ENCODE data around the gene MEDAG.

Gene MEDAG

DNA sequence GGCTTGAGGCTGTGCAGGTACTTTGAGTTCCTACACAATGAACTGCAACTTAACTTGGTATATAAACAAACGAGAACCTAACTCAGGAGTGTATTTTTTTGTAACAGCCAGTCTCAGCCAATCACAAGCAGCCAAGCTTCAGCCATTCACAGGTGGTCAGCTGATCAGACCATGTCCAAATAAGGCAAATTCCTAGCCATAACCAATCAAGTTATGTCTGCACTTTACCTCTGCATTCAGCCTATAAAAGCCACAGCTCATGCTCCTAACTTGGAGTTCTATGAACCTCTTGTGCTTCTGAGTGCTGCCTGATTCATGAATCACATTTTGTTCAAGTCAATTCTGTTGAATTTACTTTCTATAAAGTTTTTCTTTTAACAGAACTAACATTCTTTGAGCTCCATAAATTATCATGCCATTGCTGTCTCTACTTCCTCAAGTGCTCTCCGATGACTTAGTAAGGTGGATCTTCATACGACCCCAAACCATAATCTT lies 16.8 kb upstream of the MEDAG start:
- no peak for TF ChIP-seq CTCF (IDR thresholded peaks at IDR 0.05; ENCODE audit: low read depth, low read length)
- H3K4me3 ChIP-seq (ENCODE audit: low read depth, low read length) = no peak overlapping the region
- no peak for DNase-seq (ENCODE audit: low read depth, low spot score)
- in situ Hi-C loops (cut with HindIII; ENCODE audit: low sequenced_read_pairs) = no loop called here

DNA sequence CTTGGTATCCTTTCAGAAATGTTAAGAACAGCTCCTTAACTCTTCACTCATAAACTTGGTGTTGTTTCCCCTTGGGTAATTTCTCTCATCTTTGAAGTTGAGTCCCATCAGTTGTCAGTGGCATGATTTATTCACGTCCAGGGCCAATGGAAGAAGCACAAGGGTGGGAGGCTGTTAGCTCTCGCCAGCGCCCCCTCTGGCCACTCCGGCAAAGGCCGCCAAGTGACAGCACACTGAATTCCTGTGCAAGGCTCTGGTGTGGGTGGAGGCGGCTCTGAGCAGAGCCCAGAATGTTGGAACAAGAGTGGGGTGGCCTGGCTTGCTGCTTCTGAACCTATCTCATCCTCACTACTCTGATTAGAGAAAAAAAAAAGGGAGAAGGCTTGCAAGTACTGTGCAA lies 13.1 kb upstream of the MEDAG start:
- H3K4me3 ChIP-seq (ENCODE audit: low read depth, low read length) = no peak overlapping the region
- peak; percentile 63 for TF ChIP-seq CTCF (IDR thresholded peaks at IDR 0.05; ENCODE audit: low read depth, low read length)
- no peak for DNase-seq (ENCODE audit: low read depth, low spot score)
- in situ Hi-C loops (cut with HindIII; ENCODE audit: low sequenced_read_pairs) = no loop called here

GRCh38 chr13:30895773-30896172 lies 10.3 kb upstream of the MEDAG start:
- TF ChIP-seq CTCF (IDR thresholded peaks at IDR 0.05; ENCODE audit: low read depth, low read length) = no peak
- DNase-seq (ENCODE audit: low read depth, low spot score) = peak; percentile 87
- in situ Hi-C loops (cut with HindIII; ENCODE audit: low sequenced_read_pairs) = no loop called here
- no peak overlapping the region for H3K4me3 ChIP-seq (ENCODE audit: low read depth, low read length)

GRCh38 chr13:30898070-30898469 lies 8.0 kb upstream of the MEDAG start:
- TF ChIP-seq CTCF (IDR thresholded peaks at IDR 0.05; ENCODE audit: low read depth, low read length) = no peak
- no peak for DNase-seq (ENCODE audit: low read depth, low spot score)
- no peak overlapping the region for H3K4me3 ChIP-seq (ENCODE audit: low read depth, low read length)
- in situ Hi-C loops (cut with HindIII; ENCODE audit: low sequenced_read_pairs) = no loop called here

GRCh38 chr13:30898678-30899241 lies 7.3 kb upstream of the MEDAG start:
- no peak overlapping the region for H3K4me3 ChIP-seq (ENCODE audit: low read depth, low read length)
- in situ Hi-C loops (cut with HindIII; ENCODE audit: low sequenced_read_pairs) = no loop called here
- TF ChIP-seq CTCF (IDR thresholded peaks at IDR 0.05; ENCODE audit: low read depth, low read length) = no peak

GRCh38 chr13:30900436-30900835 lies 5.6 kb upstream of the MEDAG start:
- H3K4me3 ChIP-seq (ENCODE audit: low read depth, low read length) = no peak overlapping the region
- in situ Hi-C loops (cut with HindIII; ENCODE audit: low sequenced_read_pairs) = no loop called here
- no peak for DNase-seq (ENCODE audit: low read depth, low spot score)
- TF ChIP-seq CTCF (IDR thresholded peaks at IDR 0.05; ENCODE audit: low read depth, low read length) = no peak

More at GRCh38 chr13:30898678-30899241, 7.3 kb upstream of the MEDAG start:
- DNase-seq (ENCODE audit: low read depth, low spot score) = peak; percentile 98

Measured in astrocyte of the spinal cord (primary cell).